NCI-H1436 (cell line): ENCODE measurements around the gene ICA1L.

Experiments
- DNase-seq: peaks from one replicate; lab custom pipeline; 2025; lab: John Stamatoyannopoulos, UW

ICA1L gene

GRCh38 chr2:202736826-202737225, 134.7 kb downstream of the ICA1L start:
- DNase-seq = no peak

- DNase-seq = no peak
Observed at GRCh38 chr2:202726070-202726469, 145.5 kb downstream of the ICA1L start.

- no peak for DNase-seq
Observed at GRCh38 chr2:202723746-202724145, 147.8 kb downstream of the ICA1L start.
